ENCODE data around the gene EPRS1. TPM values are rescaled to one million over a fixed set of nuclear protein-coding genes. Genes with fewer than 3 reads are reported as not detected.
"Not testable (repeated sequence)": the region's sequence is repeated elsewhere in the genome, so short reads cannot be mapped to it uniquely, and the experiment has no call there.

Gene EPRS1
- total and polyA plus RNA-seq, 5 experiments from 2014 or later, result 47.8 to 111 (median 54.3) TPM

DNA sequence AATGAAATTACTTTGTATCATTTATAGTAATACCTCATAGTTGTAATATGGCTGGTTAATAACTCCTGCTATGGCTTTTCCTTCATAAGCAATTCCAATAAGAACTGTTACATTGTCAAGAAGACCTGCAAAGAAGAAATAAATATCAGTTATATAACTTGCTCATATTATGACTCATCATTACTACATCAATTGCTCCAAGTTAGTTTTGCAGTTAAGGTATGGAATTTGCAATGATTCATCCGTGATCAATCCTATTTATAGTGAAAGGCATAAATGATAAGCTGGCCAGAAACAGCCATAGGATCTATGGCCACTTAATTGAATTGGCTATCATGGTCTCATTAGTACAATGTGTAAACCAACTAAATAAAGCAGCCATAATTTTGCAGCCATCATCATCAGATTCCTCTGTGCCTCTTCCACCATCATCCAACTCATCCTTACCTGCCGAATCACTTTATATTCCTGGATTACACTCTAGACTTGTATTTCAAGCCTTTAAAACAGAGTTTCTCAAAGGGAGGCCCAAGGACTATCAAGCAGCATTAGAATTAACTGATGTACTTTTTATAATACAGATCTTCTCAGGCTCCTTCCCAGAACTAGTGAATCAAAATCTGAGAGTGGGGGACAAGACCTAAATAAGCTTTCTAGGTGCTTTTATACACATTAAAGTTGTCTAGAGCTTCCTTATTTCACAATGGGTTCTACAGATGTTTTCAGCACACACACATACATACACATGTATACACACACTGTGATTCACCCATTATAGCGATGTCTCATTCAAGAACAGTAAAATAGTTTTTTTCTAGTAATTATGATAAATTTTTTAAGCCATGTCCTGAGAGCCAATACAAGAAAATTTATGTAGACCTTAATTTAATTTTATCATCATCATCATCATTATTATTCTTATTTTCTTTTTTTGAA lies 21.2 kb upstream of the EPRS1 start:
- POLR2A ChIA-PET, result no interaction called here
- Mint-ChIP-seq H3K4me3 (no peak overlapping the region), H3K27ac (no peak overlapping the region)

GRCh38 chr1:220062629-220063028 lies 16.3 kb upstream of the EPRS1 start:
- no peaks in the 10 kb centered on the region for H3K27me3 Mint-ChIP-seq
- H3K4me3 Mint-ChIP-seq, result no peak overlapping the region
- POLR2A ChIA-PET, result interaction anchor here (0.6 kb wide), 1 partner anchor 15 kb away, joined by 3 read pairs; no protein-coding TSS in a partner anchor
- H3K9me3 Mint-ChIP-seq, result no peaks in the 10 kb centered on the region
- DNase-seq (no peak), ATAC-seq (no peak)
- H3K4me1 Mint-ChIP-seq, result no peaks in the 10 kb centered on the region
- H3K27ac Mint-ChIP-seq, result no peak overlapping the region
- H3K36me3 Mint-ChIP-seq, result peaks cover 13 to 77% (median 35%) of the 10 kb centered on the region in 3 donors

More for the DNA sequence above, 21.2 kb upstream of the EPRS1 start:
- no peaks in the 10 kb centered on the region for H3K9me3 Mint-ChIP-seq
- H3K36me3 Mint-ChIP-seq, result peaks cover 9 to 72% (median 33%) of the 10 kb centered on the region in 3 donors
- peaks cover 0 to 2% (median 0%) of the 10 kb centered on the region in 4 donors for H3K4me1 Mint-ChIP-seq
- DNase-seq, result no peak
- ATAC-seq, result no peak
- no peaks in the 10 kb centered on the region for H3K27me3 Mint-ChIP-seq

DNA sequence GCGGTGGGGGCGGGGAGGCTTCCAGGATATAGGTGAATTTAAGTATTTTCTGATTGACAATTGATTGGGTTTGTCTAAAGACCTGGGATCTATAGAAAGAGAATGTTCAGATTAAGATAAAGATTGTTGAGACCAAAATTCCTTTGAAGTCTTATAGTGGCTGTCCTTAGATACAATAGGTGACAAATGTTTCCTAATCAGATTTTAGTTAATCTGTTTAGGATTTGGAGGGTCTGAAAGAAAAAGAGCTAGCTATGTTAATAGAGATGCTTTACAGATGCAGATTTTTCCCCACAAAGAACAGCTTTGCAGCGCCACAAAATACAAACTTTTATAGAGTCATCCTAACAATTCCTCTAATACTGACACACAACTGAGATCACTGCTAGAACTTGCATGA lies 14.6 kb upstream of the EPRS1 start:
- ATAC-seq (no peak), DNase-seq (no peak)
- Mint-ChIP-seq H3K4me3 (peak overlapping the region in 1 of 10 donors; percentile 45), H3K27me3 (no peaks in the 10 kb centered on the region), H3K27ac (no peak overlapping the region), H3K9me3 (no peaks in the 10 kb centered on the region), H3K36me3 (peaks cover 13 to 74% (median 35%) of the 10 kb centered on the region in 3 donors), H3K4me1 (peaks cover 3 to 8% (median 6%) of the 10 kb centered on the region in 4 donors)
- POLR2A ChIA-PET, result no interaction called here

DNA sequence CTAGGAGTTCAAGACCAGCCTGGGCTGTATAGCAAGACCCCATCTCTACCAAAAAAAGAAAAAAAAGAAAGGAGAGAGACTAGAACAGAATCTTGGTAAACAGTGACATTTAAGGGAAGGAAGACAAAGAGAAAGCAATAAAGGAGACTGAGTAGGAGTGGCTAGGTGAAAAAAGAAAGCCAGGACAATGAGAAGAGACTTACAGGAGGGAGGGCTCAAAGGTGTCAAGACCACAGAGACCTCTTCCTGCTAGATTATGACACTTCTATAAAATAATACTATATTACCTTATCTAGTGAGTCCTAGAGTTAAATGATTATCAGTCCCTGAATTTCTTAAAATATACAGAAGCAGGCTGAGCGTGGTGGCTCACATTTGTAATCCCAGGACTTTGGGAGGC lies 10.1 kb upstream of the EPRS1 start:
- Mint-ChIP-seq H3K4me1 (peaks cover 4 to 8% (median 7%) of the 10 kb centered on the region in 4 donors), H3K27me3 (no peaks in the 10 kb centered on the region), H3K4me3 (peak overlapping the region in 3 of 10 donors; percentile 28 to 80 (median 60)), H3K36me3 (peaks cover under 1 to 44% (median 3%) of the 10 kb centered on the region in 3 donors), H3K9me3 (no peaks in the 10 kb centered on the region), H3K27ac (peak overlapping the region in 7 of 10 donors; percentile 33 to 93 (median 47))
- ATAC-seq (no peak), DNase-seq (peak in 1 of 10 donors; percentile 23)
- POLR2A ChIA-PET, result no interaction called here

GRCh38 chr1:220045356-220046051 lies 801 bp downstream of the EPRS1 start:
- peaks cover 10 to 40% (median 27%) of the 10 kb centered on the region in 4 donors for H3K4me1 Mint-ChIP-seq

DNA sequence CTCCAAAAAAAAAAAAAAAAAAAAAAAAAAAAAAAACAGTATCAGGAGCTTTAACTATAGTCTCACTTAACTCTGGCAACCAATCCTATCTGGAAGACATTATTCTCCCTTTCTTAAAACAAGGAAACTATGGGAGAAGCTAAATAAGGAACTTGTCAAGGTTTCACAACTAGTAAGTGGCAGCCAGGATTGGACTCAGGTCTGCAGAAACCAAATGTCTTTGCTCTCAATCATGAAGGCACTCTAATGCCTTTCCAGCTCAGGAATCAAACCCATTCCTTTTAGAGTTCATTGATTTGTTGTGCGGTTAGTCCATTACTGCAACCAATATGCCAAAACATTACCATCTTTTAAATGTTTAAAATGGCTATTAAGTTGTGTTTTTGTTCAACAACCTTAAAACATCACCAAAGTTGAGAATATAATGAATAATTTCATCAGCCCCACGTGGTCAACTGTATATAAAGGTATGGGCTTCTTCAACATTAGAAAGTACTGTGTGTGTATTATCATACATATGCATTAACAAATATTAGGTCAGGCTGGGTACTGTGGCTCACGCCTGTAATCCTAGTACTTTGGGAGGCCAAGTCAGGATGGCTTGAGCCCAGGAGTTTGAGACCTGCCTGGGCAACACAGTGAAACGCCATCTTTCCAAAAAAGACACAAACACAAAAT lies 1.5 kb downstream of the EPRS1 start:
- peaks cover 0 to 24% (median 0%) of the 10 kb centered on the region in 3 donors for H3K36me3 Mint-ChIP-seq
- peaks cover 0 to 2% (median 0%) of the 10 kb centered on the region in 5 donors for H3K27me3 Mint-ChIP-seq
- ATAC-seq (no peak), DNase-seq (peak in 1 of 10 donors; percentile 10)
- H3K9me3 Mint-ChIP-seq, result no peaks in the 10 kb centered on the region
- POLR2A ChIA-PET, result interaction anchor here (0.6 kb wide), 1 partner anchor 1693 kb away, joined by 3 read pairs; no protein-coding TSS in a partner anchor
- peak overlapping the region; percentile 89 to 99 (median 94) for H3K4me3 Mint-ChIP-seq
- peak overlapping the region; percentile 90 to 98 (median 95) for H3K27ac Mint-ChIP-seq
- H3K4me1 Mint-ChIP-seq, result peaks cover 10 to 40% (median 27%) of the 10 kb centered on the region in 4 donors

More at GRCh38 chr1:220045356-220046051, 801 bp downstream of the EPRS1 start:
- POLR2A ChIA-PET, result interaction anchor here (1.9 to 2.4 kb wide), 2 partner anchors 45 to 48 kb away, joined by 13 read pairs; partner anchors contain the start of genes BPNT1 and IARS2
- peak overlapping the region; percentile 89 to 99 (median 94) for H3K4me3 Mint-ChIP-seq
- H3K27ac Mint-ChIP-seq, result peak overlapping the region; percentile 90 to 98 (median 95)
- DNase-seq (peak in 2 of 10 donors; percentile 7 to 28), ATAC-seq (no peak)
- H3K9me3 Mint-ChIP-seq, result no peaks in the 10 kb centered on the region
- H3K27me3 Mint-ChIP-seq, result peaks cover 0 to 2% (median 0%) of the 10 kb centered on the region in 5 donors
- H3K36me3 Mint-ChIP-seq, result peaks cover 0 to 17% (median 0%) of the 10 kb centered on the region in 3 donors

GRCh38 chr1:220043646-220044045 lies 2.7 kb downstream of the EPRS1 start:
- Mint-ChIP-seq H3K36me3 (peaks cover 0 to 36% (median 5%) of the 10 kb centered on the region in 3 donors), H3K9me3 (no peaks in the 10 kb centered on the region), H3K27me3 (peaks cover 0 to 2% (median 0%) of the 10 kb centered on the region in 5 donors), H3K4me3 (peak overlapping the region in 7 of 10 donors; percentile 1 to 96 (median 36)), H3K4me1 (peaks cover 12 to 46% (median 33%) of the 10 kb centered on the region in 4 donors), H3K27ac (peak overlapping the region in 7 of 10 donors; percentile 21 to 81 (median 52))
- POLR2A ChIA-PET, result no interaction called here
- ATAC-seq (no peak), DNase-seq (no peak)

- Mint-ChIP-seq H3K4me1 (peaks cover 18 to 55% (median 43%) of the 10 kb centered on the region in 4 donors), H3K36me3 (peaks cover 0 to 62% (median 8%) of the 10 kb centered on the region in 3 donors), H3K4me3 (no peak overlapping the region), H3K27me3 (no peaks in the 10 kb centered on the region), H3K27ac (no peak overlapping the region), H3K9me3 (no peaks in the 10 kb centered on the region)
- POLR2A ChIA-PET, result no interaction called here
- no peak for ATAC-seq
- no peak for DNase-seq
These were observed 6.2 kb downstream of the EPRS1 start for GRCh38 chr1:220040028-220040596.

DNA sequence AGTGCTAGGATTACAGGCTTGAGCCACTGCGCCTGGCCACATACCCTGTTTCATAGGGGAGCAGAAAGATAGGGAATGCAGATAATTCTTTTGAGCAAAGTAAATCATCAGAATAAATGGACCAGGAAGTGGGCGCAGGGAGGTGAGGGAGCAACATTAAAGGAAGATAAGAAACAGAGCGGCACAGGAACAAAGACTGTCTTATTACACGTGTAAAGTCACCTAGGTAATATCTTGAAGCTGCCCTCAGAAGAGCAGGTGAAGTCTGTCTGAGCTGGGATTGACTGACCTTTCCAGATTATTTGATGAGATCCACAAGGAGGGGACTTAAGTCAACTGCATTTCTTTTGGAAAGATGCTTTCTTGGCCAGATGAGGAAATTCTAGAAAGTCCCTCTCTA lies 7.7 kb downstream of the EPRS1 start:
- no peak for ATAC-seq

GRCh38 chr1:220037810-220038209 lies 8.5 kb downstream of the EPRS1 start:
- POLR2A ChIA-PET, result interaction anchor here (0.7 kb wide), 1 partner anchor 8 kb away, joined by 4 read pairs; no protein-coding TSS in a partner anchor
- DNase-seq, H3K27me3 Mint-ChIP-seq, H3K9me3 Mint-ChIP-seq: not testable (repeated sequence)
- Mint-ChIP-seq H3K4me1 (peaks cover 12 to 39% (median 25%) of the 10 kb centered on the region in 4 donors), H3K36me3 (peaks cover 0 to 84% (median 8%) of the 10 kb centered on the region in 3 donors), H3K27ac (peak overlapping the region in 3 of 10 donors; percentile 9 to 31 (median 15)), H3K4me3 (peak overlapping the region in 4 of 10 donors; percentile 1 to 32 (median 16))
- peak in 1 of 2 donors; percentile 35 for ATAC-seq

More for the DNA sequence above, 7.7 kb downstream of the EPRS1 start:
- POLR2A ChIA-PET, result no interaction called here
- H3K4me3 Mint-ChIP-seq, result peak overlapping the region in 2 of 10 donors; percentile 11 to 15
- no peaks in the 10 kb centered on the region for H3K9me3 Mint-ChIP-seq
- H3K36me3 Mint-ChIP-seq, result peaks cover 0 to 76% (median 8%) of the 10 kb centered on the region in 3 donors
- peak overlapping the region in 6 of 10 donors; percentile 2 to 84 (median 40) for H3K27ac Mint-ChIP-seq
- peaks cover 16 to 43% (median 32%) of the 10 kb centered on the region in 4 donors for H3K4me1 Mint-ChIP-seq
- no peak for DNase-seq
- no peaks in the 10 kb centered on the region for H3K27me3 Mint-ChIP-seq

DNA sequence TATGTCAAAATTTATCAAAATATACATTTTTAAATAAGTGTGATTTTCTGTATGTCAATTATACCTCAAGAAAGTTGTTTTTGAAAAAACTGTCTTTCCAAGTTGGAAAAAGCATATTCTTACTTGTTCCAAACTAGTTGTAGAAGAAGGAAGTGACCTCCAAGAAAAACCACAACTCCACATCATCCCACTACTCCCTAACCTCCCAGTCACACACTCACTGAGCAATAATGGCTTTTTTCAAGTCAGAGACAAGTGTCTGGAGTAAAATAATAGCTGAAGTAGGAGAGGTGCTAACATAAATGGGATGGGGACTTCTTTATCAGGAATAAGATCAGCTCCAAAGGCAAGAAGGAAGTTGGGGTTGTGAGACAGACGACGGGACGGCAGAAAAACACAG lies 13.4 kb downstream of the EPRS1 start:
- peaks cover 0 to 87% (median 17%) of the 10 kb centered on the region in 3 donors for H3K36me3 Mint-ChIP-seq

More for the DNA sequence above, 13.4 kb downstream of the EPRS1 start:
- Mint-ChIP-seq H3K9me3 (no peaks in the 10 kb centered on the region), H3K27me3 (no peaks in the 10 kb centered on the region), H3K4me1 (peaks cover 7 to 16% (median 13%) of the 10 kb centered on the region in 4 donors), H3K4me3 (no peak overlapping the region), H3K27ac (no peak overlapping the region)
- ATAC-seq (no peak), DNase-seq (no peak)
- POLR2A ChIA-PET, result no interaction called here
